Neural progenitor cell (in vitro differentiated cells): ENCODE results near the gene KRT37. TPM values are rescaled to one million over a fixed set of nuclear protein-coding genes. Genes with fewer than 3 reads are reported as not detected.

Source experiments
- DNase-seq: peaks from one replicate; pipeline ENCODE4 v3.0.0-alpha.2; 2016; ENCODE audit warnings: low spot score
- H2AFZ ChIP-seq: fragments of 200-600 bp; sonication (generic); replicated peaks from 2 replicates; pipeline ENCODE4 v1.6.1; 2016; ENCODE audit warnings: antibody characterized with exemption
- H3F3A ChIP-seq: fragments of 200-600 bp; sonication (generic); 2 replicates; pipeline ENCODE4 v1.6.1; 2016; ENCODE audit warnings: antibody characterized with exemption, low read depth
- H3K27ac ChIP-seq: fragments of 200-600 bp; sonication (generic); 2 replicates; pipeline ENCODE4 v1.5.1; 2016; ENCODE audit warnings: mild to moderate bottlenecking
- H3K27me3 ChIP-seq: fragments of 200-600 bp; sonication (generic); 2 replicates; pipeline ENCODE4 v1.6.1; 2016; ENCODE audit warnings: mild to moderate bottlenecking, moderate library complexity
- H3K36me3 ChIP-seq: fragments of 200-600 bp; sonication (generic); 2 replicates; pipeline ENCODE4 v1.5.1; 2016
- H3K4me1 ChIP-seq: fragments of 200-600 bp; sonication (generic); 2 replicates; pipeline ENCODE4 v1.6.1; 2016; ENCODE audit warnings: mixed run types
- H3K4me2 ChIP-seq: fragments of 200-600 bp; sonication (generic); 2 replicates; pipeline ENCODE4 v1.6.1; 2016
- H3K4me3 ChIP-seq: fragments of 200-600 bp; sonication (generic); 2 replicates; pipeline ENCODE4 v1.5.1; 2016
- H3K79me2 ChIP-seq: fragments of 200-600 bp; sonication (generic); 2 replicates; pipeline ENCODE4 v1.6.1; 2016; ENCODE audit warnings: low read depth
- H3K9ac ChIP-seq: fragments of 200-600 bp; sonication (generic); 2 replicates; pipeline ENCODE4 v1.6.1; 2016
- H3K9me3 ChIP-seq: fragments of 200-600 bp; sonication (generic); 2 replicates; pipeline ENCODE4 v1.5.1; 2016; ENCODE audit warnings: low read depth
- H4K20me1 ChIP-seq: fragments of 200-600 bp; sonication (generic); 2 replicates; pipeline ENCODE4 v1.6.1; 2016; ENCODE audit warnings: low read depth
- H3K27ac Mint-ChIP-seq: 3 replicates; pipeline ENCODE4 v1.8.0; 2021; ENCODE audit warnings: mixed read lengths
- H3K27me3 Mint-ChIP-seq: 2 replicates; pipeline ENCODE4 v1.8.0; 2022; ENCODE audit warnings: low read depth, mild to moderate bottlenecking, inconsistent platforms, moderate library complexity, mixed read lengths; ENCODE audit not compliant: insufficient read depth
- H3K36me3 Mint-ChIP-seq: 3 replicates; pipeline ENCODE4 v1.8.0; 2021; ENCODE audit warnings: mixed read lengths
- H3K4me1 Mint-ChIP-seq: 3 replicates; pipeline ENCODE4 v1.8.0; 2021; ENCODE audit warnings: mixed read lengths
- H3K4me3 Mint-ChIP-seq: 3 replicates; pipeline ENCODE4 v1.8.0; 2021; ENCODE audit warnings: mild to moderate bottlenecking, moderate library complexity, mixed read lengths
- H3K9me3 Mint-ChIP-seq: 3 replicates; pipeline ENCODE4 v1.8.0; 2020; ENCODE audit warnings: mixed read lengths
- CTCF ChIP-seq: fragments of 200-600 bp; sonication (generic); IDR thresholded peaks from 2 replicates; pipeline ENCODE4 v1.5.1; 2017; ENCODE audit warnings: antibody characterized with exemption, mild to moderate bottlenecking
- EZH2 ChIP-seq: fragments of 200-600 bp; sonication (generic); IDR thresholded peaks from 2 replicates; pipeline ENCODE4 v1.6.1; 2017; ENCODE audit warnings: antibody characterized with exemption, mild to moderate bottlenecking, moderate library complexity
- EZH2phosphoT487 ChIP-seq: fragments of 200-600 bp; sonication (generic); IDR thresholded peaks from 2 replicates; pipeline ENCODE4 v1.6.1; 2017; ENCODE audit warnings: antibody characterized with exemption
- total RNA-seq: library from RNA; depleted of rRNA; stranded (reverse); fragments of >200 nt; gene quantifications from 2 replicates; pipeline ENCODE4 v1.2.3, GENCODE V29; 2015; ENCODE audit warnings: low replicate concordance

The KRT37 gene
- total RNA-seq, 1 donor from 2014 or later = not detected

GRCh38 chr17:41402161-41402560 is 22.2 kb downstream of the KRT37 start:
- Histone ChIP-seq H3K9ac (no peak overlapping the region), H3K27me3 (no peaks in the 10 kb centered on the region), H4K20me1 (no peaks in the 10 kb centered on the region), H3K9me3 (no peaks in the 10 kb centered on the region), H3K79me2 (no peaks in the 10 kb centered on the region), H3K4me3 (no peak overlapping the region), H2AFZ (no peak overlapping the region), H3K4me1 (no peaks in the 10 kb centered on the region), H3F3A (no peaks in the 10 kb centered on the region), H3K27ac (no peak overlapping the region), H3K36me3 (no peaks in the 10 kb centered on the region), H3K4me2 (no peak overlapping the region)
- Mint-ChIP-seq H3K4me3 (no peak overlapping the region), H3K9me3 (no peaks in the 10 kb centered on the region), H3K27ac (no peak overlapping the region), H3K36me3 (no peaks in the 10 kb centered on the region), H3K4me1 (peaks cover 8% of the 10 kb centered on the region), H3K27me3 (peaks cover 9% of the 10 kb centered on the region)
- no peak for DNase-seq
- TF ChIP-seq CTCF (no peak), EZH2phosphoT487 (no peak), EZH2 (no peak)

GRCh38 chr17:41396996-41397660 is 27.3 kb downstream of the KRT37 start, which contains the start of gene KRT31:
KRT31 (minus strand) TSS chr17:41397608; CDS start chr17:41397539, 69 bp downstream.
- H3K27me3 Mint-ChIP-seq = peaks cover 5% of the 10 kb centered on the region
- no peak within 1 kb of the TSS for H3K27ac ChIP-seq
- H3K4me3 Mint-ChIP-seq = no peak within 1 kb of the TSS
- H4K20me1 ChIP-seq = no peaks in the 10 kb centered on the region
- H2AFZ ChIP-seq = no peak within 1 kb of the TSS
- no peaks in the 10 kb centered on the region for H3K79me2 ChIP-seq
- H3K27me3 ChIP-seq = no peaks in the 10 kb centered on the region
- no peaks in the 10 kb centered on the region for H3K4me1 Mint-ChIP-seq
- H3K9me3 Mint-ChIP-seq = no peaks in the 10 kb centered on the region
- no peaks in the 10 kb centered on the region for H3K36me3 Mint-ChIP-seq
- no peaks in the 10 kb centered on the region for H3K4me1 ChIP-seq
- H3K4me3 ChIP-seq = no peak within 1 kb of the TSS
- no peaks in the 10 kb centered on the region for H3F3A ChIP-seq
- no peak for DNase-seq
- H3K27ac Mint-ChIP-seq = no peak within 1 kb of the TSS
- no peak within 1 kb of the TSS for H3K4me2 ChIP-seq
- no peaks in the 10 kb centered on the region for H3K9me3 ChIP-seq
- TF ChIP-seq CTCF (no peak), EZH2phosphoT487 (no peak), EZH2 (no peak)
- H3K9ac ChIP-seq = no peak within 1 kb of the TSS
- no peaks in the 10 kb centered on the region for H3K36me3 ChIP-seq

GRCh38 chr17:41396340-41396739 is 28.0 kb downstream of the KRT37 start:
- Histone ChIP-seq H2AFZ (no peak overlapping the region), H3K27me3 (no peaks in the 10 kb centered on the region), H3K4me1 (no peaks in the 10 kb centered on the region), H3F3A (no peaks in the 10 kb centered on the region), H3K4me3 (no peak overlapping the region), H3K9me3 (no peaks in the 10 kb centered on the region), H3K36me3 (no peaks in the 10 kb centered on the region), H3K9ac (no peak overlapping the region), H4K20me1 (no peaks in the 10 kb centered on the region), H3K27ac (no peak overlapping the region), H3K4me2 (no peak overlapping the region), H3K79me2 (no peaks in the 10 kb centered on the region)
- Mint-ChIP-seq H3K27me3 (peaks cover 2% of the 10 kb centered on the region), H3K27ac (no peak overlapping the region), H3K9me3 (no peaks in the 10 kb centered on the region), H3K4me3 (no peak overlapping the region), H3K36me3 (no peaks in the 10 kb centered on the region), H3K4me1 (no peaks in the 10 kb centered on the region)
- no peak for DNase-seq
- TF ChIP-seq EZH2 (no peak), CTCF (no peak), EZH2phosphoT487 (no peak)
